WTC11 (cell line): ENCODE results near the gene SRPRA. TPM values are rescaled to one million over a fixed set of nuclear protein-coding genes. Genes with fewer than 3 reads are reported as not detected.

Experiments used
- ATAC-seq: fragments of 200-7000 bp; cut with Tn5 transposase; 2 replicates; pipeline ENCODE4 v1.10.0; 2021; ENCODE audit warnings: mild to moderate bottlenecking, moderate library complexity
- CTCF ChIA-PET: fragments of 300-600 bp; sonication (Branson Sonifier 250); formaldehyde crosslinking; loops from one replicate; lab custom pipeline; 2021; ENCODE audit warnings: antibody characterized with exemption; lab: Charles Lee
- POLR2A ChIA-PET: fragments of 350-600 bp; sonication (Branson Sonifier 250); formaldehyde crosslinking; loops from one replicate; lab custom pipeline; 2021; ENCODE audit warnings: antibody characterized with exemption; lab: Charles Lee
- DNase-seq: peaks from one replicate; pipeline ENCODE4 v3.0.0; 2021; ENCODE audit warnings: low spot score
- H3K27ac Mint-ChIP-seq: 2 replicates; pipeline ENCODE4 v1.8.0; 2021; ENCODE audit warnings: mixed read lengths
- H3K27me3 Mint-ChIP-seq: 2 replicates; pipeline ENCODE4 v1.8.0; 2021; ENCODE audit warnings: low read depth, mild to moderate bottlenecking, moderate library complexity, mixed read lengths
- H3K36me3 Mint-ChIP-seq: 2 replicates; pipeline ENCODE4 v1.8.0; 2021; ENCODE audit warnings: mixed read lengths
- H3K4me1 Mint-ChIP-seq: 2 replicates; pipeline ENCODE4 v1.8.0; 2022; ENCODE audit warnings: mixed read lengths
- H3K4me3 Mint-ChIP-seq: 2 replicates; pipeline ENCODE4 v1.8.0; 2021; ENCODE audit warnings: mild to moderate bottlenecking, moderate library complexity, mixed read lengths
- H3K9me3 Mint-ChIP-seq: 2 replicates; pipeline ENCODE4 v1.8.0; 2021; ENCODE audit warnings: mixed read lengths
- ARID4B ChIP-seq: sonication (generic); formaldehyde crosslinking; IDR thresholded peaks from 2 replicates; pipeline ENCODE4 v1.8.0; 2023; ENCODE audit warnings: missing genetic modification reagents, mild to moderate bottlenecking, borderline replicate concordance
- ATF2 ChIP-seq: sonication (generic); formaldehyde crosslinking; IDR thresholded peaks from 2 replicates; pipeline ENCODE4 v1.8.1; 2022; ENCODE audit warnings: low read depth, missing genetic modification reagents, borderline replicate concordance
- ATF6 ChIP-seq: sonication (generic); formaldehyde crosslinking; IDR thresholded peaks from 2 replicates; pipeline ENCODE4 v1.8.1; 2023; ENCODE audit warnings: mild to moderate bottlenecking, missing genetic modification reagents
- CREM ChIP-seq: sonication (generic); formaldehyde crosslinking; IDR thresholded peaks from 2 replicates; pipeline ENCODE4 v1.8.1; 2022; ENCODE audit warnings: mild to moderate bottlenecking, missing genetic modification reagents, moderate library complexity
- E2F5 ChIP-seq: sonication (generic); formaldehyde crosslinking; IDR thresholded peaks from 2 replicates; pipeline ENCODE4 v1.8.1; 2022; ENCODE audit warnings: mild to moderate bottlenecking, moderate library complexity, missing genetic modification reagents
- GABPB1 ChIP-seq: sonication (generic); formaldehyde crosslinking; IDR thresholded peaks from 2 replicates; pipeline ENCODE4 v1.8.1; 2023; ENCODE audit warnings: mild to moderate bottlenecking, missing genetic modification reagents
- KAT7 ChIP-seq: sonication (generic); formaldehyde crosslinking; IDR thresholded peaks from 2 replicates; pipeline ENCODE4 v1.8.1; 2023; ENCODE audit warnings: missing genetic modification reagents, mild to moderate bottlenecking, borderline replicate concordance
- MLX ChIP-seq: sonication (generic); formaldehyde crosslinking; IDR thresholded peaks from 2 replicates; pipeline ENCODE4 v1.8.1; 2023; ENCODE audit warnings: mild to moderate bottlenecking, missing genetic modification reagents, moderate library complexity
- MXD4 ChIP-seq: fragments of 250-450 bp; sonication (Bioruptor Pico); IDR thresholded peaks from 2 replicates; pipeline ENCODE4 v1.8.0; 2021; ENCODE audit warnings: mild to moderate bottlenecking, moderate library complexity, borderline replicate concordance
- SMAD3 ChIP-seq: sonication (generic); formaldehyde crosslinking; IDR thresholded peaks from 2 replicates; pipeline ENCODE4 v1.8.0; 2022; ENCODE audit warnings: missing genetic modification reagents, mild to moderate bottlenecking, borderline replicate concordance
- SMAD4 ChIP-seq: sonication (generic); formaldehyde crosslinking; IDR thresholded peaks from 2 replicates; pipeline ENCODE4 v1.8.0; 2022; ENCODE audit warnings: mild to moderate bottlenecking, missing genetic modification reagents
- USF2 ChIP-seq: sonication (generic); formaldehyde crosslinking; IDR thresholded peaks from 2 replicates; pipeline ENCODE4 v1.8.1; 2023; ENCODE audit warnings: mild to moderate bottlenecking, missing genetic modification reagents, moderate library complexity
- ZNF317 ChIP-seq: sonication (generic); formaldehyde crosslinking; IDR thresholded peaks from 2 replicates; pipeline ENCODE4 v1.8.1; 2023; ENCODE audit warnings: low read depth, mild to moderate bottlenecking, moderate library complexity, missing genetic modification reagents, borderline replicate concordance
- ZNF425 ChIP-seq: fragments of 250-450 bp; sonication (Bioruptor Pico); conservative IDR thresholded peaks from 2 replicates; pipeline ENCODE4 v1.9.0; 2021; ENCODE audit warnings: mild to moderate bottlenecking
- ZNF532 ChIP-seq: fragments of 250-450 bp; sonication (Bioruptor Pico); IDR thresholded peaks from 2 replicates; pipeline ENCODE4 v1.9.0; 2021; ENCODE audit warnings: mild to moderate bottlenecking, borderline replicate concordance
- total RNA-seq: library from RNA; stranded (reverse); gene quantifications from 3 replicates; pipeline ENCODE4 v1.2.3, GENCODE V29; 2021

Gene SRPRA
- total RNA-seq, 1 experiment from 2014 or later: 64.7 TPM

GRCh38 chr11:126216526-126217305 lies 52.0 kb downstream of the SRPRA start:
- Mint-ChIP-seq H3K27me3 (no peaks in the 10 kb centered on the region), H3K27ac (peak overlapping the region; percentile 13; the same call in 1 of the 2 replicates), H3K4me1 (peaks cover 10% of the 10 kb centered on the region), H3K9me3 (no peaks in the 10 kb centered on the region), H3K4me3 (no peak overlapping the region), H3K36me3 (no peaks in the 10 kb centered on the region; the same call in 1 of the 2 replicates)
- ChIA-PET POLR2A (no interaction called here), CTCF (no interaction called here)
- ATAC-seq: no peak
- DNase-seq: no peak
- TF ChIP-seq E2F5 (no peak), ATF6 (CRISPR knock-in tag) (no peak), GABPB1 (CRISPR knock-in tag) (no peak), MLX (CRISPR knock-in tag) (no peak), USF2 (no peak), SMAD4 (CRISPR knock-in tag) (no peak), KAT7 (CRISPR knock-in tag) (no peak), ATF2 (CRISPR knock-in tag) (no peak), SMAD3 (CRISPR knock-in tag) (no peak), MXD4 (CRISPR knock-in tag) (no peak), ZNF425 (no peak), ARID4B (CRISPR knock-in tag) (no peak), ZNF317 (CRISPR knock-in tag) (no peak), CREM (CRISPR knock-in tag) (no peak), ZNF532 (no peak)
